HG02938 (cell line): ENCODE results near the gene KRT32.
A peak's percentile ranks its signal among the peaks of the same experiment; 100 is the strongest.

Source experiments
- ATAC-seq: cut with Tn5 transposase; IDR thresholded peaks from one replicate; pipeline ENCODE4 v1.9.1; 2021; ENCODE audit warnings: mild to moderate bottlenecking, moderate library complexity; ENCODE audit not compliant: unreplicated experiment

The KRT32 gene

GRCh38 chr17:41466988-41467387, at the start of gene KRT32:
Gene KRT32, minus strand, starts transcription at chr17:41467386. Its CDS starts 61 bp downstream, at chr17:41467325.
- no peak for ATAC-seq

GRCh38 chr17:41516830-41517283, 49.7 kb upstream of the KRT32 start:
- no peak for ATAC-seq

DNA sequence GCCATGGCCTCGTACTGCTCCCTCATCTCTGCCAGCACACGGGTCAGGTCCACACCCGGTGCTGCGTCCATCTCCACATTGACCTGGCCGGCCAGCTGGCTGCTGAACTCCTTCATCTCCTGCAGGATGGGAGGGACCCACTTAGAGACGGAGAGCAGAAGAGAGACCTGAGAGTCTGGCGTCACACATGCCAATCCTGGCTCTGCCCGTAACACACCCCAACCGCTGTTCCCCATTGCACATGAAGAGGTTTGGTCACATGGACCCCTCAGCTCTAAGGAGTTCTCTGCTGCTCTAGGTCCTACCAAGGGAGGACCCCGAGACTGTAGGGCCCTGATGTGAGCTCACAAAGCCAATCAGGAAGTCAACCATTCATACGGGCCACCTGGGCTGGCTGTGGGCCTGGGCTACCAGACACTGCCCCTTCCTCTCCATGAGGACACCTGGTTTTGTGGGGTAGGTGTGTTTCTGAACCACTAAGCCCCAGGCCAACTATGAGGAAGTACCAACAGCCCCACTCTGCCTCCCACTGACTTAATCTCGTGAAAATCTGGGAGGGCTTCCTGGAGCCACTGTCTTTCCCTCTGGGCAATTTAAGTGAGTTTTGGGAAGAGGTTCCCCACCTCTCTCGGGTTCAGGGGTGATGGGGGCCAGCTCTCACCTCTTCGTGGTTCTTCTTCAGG, 49.1 kb upstream of the KRT32 start:
- ATAC-seq, result no peak

GRCh38 chr17:41513168-41513547, 46.0 kb upstream of the KRT32 start:
- no peak for ATAC-seq

DNA sequence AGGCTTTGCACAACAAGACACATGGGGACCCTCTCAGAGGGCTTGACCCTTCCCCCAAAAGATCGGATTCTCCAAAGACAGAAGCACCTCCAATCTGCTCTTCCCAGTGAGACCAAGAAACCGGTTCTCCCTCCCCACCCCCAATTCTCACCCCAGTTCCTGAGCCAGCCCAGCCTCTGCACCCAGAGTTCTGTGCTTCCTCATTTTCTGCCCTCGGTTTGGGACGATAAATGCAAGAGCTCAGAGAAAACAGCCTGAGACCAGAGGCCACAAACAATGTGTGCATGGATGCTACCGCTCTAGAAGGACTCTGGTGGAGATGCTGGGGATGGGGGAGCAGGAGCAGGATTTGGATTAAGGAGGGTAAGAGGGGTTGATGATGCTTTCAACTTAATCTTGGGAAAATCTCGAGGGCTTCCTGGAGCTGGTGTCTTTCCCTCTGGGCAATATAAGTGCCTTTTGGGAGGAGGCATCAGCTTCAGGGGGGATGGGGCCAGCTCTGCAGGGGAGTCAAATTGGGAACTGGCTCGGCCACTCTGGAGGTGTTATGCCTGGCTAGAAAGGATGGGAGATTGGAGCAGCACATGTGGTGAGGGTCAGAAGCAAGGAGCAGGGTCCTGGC, 45.5 kb upstream of the KRT32 start:
- ATAC-seq, result no peak

DNA sequence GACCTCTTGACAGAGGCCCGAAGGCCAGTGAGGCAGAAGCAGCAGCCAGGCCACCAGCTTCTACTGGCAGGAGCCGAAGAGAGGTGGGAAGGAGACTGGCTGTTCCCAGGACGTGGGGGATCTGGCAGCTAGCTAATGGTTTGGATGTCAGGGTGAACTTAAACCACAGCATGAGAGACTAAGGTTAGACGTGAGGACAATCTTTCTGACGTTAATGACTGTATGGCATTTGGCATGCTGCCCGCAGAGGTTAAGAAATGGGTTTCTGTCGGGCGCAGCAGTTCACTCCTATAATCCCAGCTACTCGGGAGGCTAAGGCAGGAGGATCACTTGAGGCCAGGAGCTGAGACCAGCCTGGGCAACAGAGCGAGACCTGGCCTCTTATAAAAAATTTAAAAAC, 44.5 kb upstream of the KRT32 start:
- no peak for ATAC-seq

DNA sequence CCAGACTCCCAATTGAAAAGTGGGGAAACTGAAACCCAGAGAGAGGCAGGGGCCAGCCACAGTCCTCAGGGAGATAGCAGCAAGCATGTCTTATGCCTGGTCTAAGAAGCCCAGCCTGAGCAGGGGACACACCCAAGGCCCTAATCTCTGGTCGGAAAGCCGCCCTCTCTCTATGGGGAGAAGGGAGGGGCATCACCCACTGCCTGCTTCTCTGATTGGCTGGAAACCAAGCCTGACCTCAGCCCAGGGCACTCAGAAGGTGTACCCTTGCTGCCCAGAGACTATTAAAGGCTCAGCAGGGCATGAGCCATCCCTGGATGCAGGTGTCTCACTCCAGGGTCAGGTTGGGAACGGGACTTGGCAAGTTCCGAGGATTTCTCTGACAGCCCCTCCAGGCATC, 43.9 kb upstream of the KRT32 start:
- ATAC-seq, result no peak

- ATAC-seq, result no peak
Observed at GRCh38 chr17:41510251-41511065, 43.3 kb upstream of the KRT32 start.

DNA sequence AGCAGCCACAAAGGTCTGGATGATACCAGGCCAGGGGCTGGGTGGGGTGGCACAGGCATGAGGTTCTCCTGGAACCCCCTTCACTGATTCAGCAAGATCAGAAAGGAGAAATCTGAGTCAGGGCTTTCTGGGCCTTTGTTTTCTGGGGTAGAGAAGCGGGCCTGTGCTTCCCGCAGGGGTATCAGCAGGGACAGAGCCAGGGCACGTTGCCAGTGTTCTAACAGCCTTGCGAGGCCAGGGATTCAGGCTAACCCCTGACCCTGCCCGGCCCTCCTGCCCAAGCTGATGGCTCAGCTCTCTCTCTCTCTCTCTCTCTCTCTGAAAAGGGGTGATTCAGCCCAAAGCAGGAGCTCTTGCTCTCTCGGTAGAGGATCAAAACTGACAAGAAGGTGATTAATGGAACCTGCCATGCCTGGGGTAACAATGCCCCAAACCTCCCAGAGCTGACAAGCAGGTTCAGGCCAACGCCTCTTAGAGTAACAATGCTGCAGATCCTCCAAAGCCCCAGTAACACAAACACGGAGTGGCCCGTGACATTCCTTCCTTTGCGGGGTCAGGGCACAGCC, 40.2 kb upstream of the KRT32 start:
- ATAC-seq, result no peak

DNA sequence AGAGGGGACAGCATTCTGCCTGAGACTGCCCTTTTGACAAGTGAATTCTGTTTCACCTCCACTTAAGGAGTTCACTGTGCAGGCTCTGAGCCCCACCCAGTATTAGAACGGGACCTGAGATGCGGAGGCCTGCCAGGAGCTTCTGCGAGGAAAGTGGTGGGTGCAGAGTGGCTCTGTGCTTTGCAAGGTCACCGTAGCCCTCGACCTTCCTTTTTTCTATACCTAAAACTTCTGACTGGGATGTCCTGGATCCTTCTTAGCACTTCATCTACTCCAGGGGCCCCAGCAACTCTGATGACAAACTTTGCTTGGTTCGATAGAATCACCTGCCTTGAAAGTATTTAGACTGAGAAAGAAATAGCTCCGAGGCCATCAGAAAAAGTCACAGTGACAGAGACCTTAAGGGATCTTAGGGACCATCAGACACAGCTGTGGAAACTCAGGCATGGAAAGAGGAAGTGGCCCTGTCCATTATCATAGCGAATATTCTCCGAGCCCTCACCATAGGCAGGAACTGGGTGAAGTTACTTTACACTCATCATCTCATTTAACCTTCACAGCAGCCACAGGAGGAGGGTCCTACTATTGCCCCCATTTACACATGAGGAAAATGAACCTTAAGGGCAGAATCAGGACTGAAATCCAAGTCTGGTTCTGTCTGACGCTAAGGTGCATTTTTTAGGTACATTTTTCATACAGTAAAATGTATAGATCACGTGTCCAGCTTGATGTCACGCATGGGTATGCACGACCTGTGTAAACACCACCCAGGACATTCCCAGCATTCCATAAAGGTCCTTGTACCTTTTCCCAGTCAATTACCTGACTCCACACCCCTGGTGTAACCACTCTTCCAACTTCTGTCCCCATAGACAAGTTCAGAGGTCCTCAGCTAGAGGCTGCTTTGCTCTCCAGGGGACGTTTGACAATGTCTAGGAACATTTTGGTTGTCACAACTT, 38.9 kb upstream of the KRT32 start:
- no peak for ATAC-seq

DNA sequence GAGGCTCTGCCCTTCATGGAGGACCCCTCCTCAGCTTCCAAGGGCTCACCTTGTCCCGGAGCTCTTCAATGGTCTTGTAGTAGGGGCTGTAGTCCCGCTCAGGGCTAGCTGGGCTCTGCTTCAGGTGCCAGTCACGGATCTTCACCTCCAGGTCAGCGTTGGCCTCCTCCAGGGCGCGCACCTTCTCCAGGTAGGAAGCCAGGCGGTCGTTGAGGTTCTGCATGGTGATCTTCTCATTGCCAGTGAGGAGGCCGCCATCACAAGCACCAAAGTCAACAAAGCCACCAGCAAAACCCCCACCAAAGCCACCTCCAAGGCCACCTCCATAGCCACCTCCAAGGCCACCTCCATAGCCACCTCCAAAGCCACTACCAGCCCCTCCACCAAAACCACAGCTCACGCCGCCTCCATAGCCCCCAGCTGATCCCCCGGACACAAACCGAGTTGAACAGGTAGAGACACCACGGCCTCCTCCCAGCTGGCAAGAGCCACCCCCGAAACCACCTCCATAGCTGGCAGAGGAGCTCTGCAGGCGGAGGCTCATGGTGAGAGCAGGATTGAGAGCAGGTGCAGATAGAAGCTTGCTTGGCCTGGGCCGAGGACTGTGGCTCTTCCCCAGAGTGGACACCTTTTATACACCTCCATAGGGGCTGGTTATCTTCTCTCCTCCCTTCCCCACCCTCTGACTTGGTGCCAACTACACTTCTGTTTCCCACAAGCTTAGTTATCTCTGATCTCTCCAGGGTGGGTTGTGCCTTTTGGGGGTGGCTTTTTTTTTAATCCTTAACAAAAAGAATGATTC, 38.0 kb upstream of the KRT32 start, which contains the start of gene KRT13:
Gene KRT13, minus strand, starts transcription at position 606 of the 802 bp plus-strand sequence. Its CDS starts 62 bp downstream, at position 544.
- ATAC-seq, result no peak

GRCh38 chr17:41504246-41504977, 37.2 kb upstream of the KRT32 start:
- no peak for ATAC-seq

DNA sequence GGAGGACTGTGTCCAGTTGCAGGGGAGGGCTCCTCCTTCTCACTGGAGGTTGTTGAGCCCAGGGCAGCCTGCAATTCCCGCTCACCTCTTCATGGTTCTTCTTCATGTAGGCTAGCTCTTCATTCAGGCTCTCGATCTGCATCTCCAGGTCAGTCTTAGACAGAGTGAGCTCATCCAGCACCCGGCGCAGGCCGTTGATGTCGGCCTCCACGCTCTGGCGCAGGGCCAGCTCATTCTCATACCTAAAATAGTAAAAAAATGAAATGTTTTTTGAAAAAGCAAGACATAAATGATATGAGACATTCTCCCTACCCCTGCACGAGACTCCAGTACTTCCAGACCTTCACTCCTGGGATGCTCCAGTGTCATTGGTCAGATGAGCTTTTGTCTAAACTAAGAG, 36.0 kb upstream of the KRT32 start:
- ATAC-seq, result no peak

GRCh38 chr17:41500131-41500911, 33.1 kb upstream of the KRT32 start:
- no peak for ATAC-seq

GRCh38 chr17:41499714-41500113, 32.5 kb upstream of the KRT32 start:
- no peak for ATAC-seq

- no peak for ATAC-seq
Observed at GRCh38 chr17:41498276-41498675, 31.1 kb upstream of the KRT32 start.

DNA sequence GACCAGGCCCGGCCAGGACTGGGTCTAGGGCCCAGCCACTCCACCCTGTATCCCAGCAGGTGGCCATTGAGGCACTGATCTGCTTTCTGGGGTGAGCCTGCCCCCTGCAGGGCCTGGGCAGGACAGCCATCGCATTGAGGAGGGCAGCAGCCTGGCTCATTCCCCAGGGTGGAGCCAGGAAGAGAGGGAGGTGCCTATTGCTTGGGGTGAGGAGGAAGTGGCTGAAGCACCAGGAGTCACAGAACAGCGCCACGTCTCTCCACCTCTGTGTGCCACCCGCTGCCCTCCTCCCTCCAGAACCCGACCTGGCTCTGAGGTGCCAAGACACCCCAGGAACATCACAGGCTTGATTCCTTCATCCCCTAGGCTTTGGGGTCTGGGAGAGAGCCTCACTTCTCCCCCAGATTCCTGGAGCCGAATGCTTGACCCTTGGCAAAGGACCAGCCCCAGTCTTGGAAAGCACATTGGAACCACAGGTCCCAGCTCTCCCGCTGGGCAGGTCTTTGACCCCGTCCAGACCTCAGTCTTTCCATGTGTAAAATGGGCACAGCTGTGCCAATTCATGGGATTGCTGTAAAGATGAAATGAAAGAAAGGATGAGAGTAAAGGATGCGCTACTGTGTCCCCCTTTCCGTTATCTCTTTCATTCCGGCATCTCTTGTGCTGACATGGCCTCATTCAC, 29.8 kb upstream of the KRT32 start:
- peak; percentile 78 for ATAC-seq
